Stimulated activated CD8-positive, alpha-beta memory T cell treated with anti-CD3 and anti-CD28 coated beads, Interleukin-15, amount 100 ng/mL, for 1 hour (primary cell): ENCODE data around the gene SPPL2C.

Experiments
- DNase-seq: peaks from one replicate; pipeline ENCODE4 v3.0.0-alpha.2; 2020; ENCODE audit warnings: low read depth

The SPPL2C gene

GRCh38 chr17:45844695-45845375 is at the start of gene SPPL2C:
SPPL2C (plus strand) TSS chr17:45844881; CDS start chr17:45844907, 26 bp downstream.
- DNase-seq, result no peak

DNA sequence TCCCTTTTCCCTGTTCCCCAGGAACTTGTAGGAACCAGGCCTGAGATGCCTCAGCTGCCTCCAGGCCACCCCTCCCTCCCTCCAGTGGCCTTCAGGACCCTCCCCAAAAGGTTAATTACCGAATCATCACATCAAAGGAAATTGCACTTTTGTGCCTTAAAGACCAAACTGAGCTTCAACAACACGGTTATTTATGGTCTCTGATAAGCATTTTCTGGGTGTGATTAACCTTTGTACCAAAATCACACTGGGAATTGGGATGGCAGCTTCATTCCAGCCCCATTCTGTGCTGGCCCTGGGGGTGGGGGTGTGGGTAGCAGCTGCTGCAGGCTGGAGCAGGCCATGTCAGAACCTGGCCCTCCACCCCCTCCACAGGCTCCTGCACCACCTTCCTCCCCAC is 43.9 kb upstream of the SPPL2C start:
- DNase-seq, result no peak

DNA sequence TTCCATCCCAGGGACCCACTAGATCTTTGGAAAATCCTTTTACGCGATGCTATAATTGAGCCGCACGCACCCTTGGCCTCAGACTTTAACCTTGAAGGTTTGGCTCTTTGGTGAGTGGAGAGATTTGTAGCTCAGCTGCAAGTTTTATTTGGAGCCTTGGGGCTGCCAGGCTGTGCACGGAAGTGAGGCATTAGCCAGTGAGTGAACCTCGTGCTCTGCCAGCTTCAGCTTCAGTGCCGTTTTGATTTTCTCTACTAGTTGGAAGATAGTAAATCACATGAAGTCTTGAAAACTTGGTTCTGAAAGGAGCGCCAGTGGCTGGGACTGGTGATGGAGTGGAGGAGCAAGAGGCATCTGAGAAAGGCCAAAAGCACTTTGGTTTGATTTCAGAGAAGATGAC is 43.3 kb upstream of the SPPL2C start:
- DNase-seq, result no peak

DNA sequence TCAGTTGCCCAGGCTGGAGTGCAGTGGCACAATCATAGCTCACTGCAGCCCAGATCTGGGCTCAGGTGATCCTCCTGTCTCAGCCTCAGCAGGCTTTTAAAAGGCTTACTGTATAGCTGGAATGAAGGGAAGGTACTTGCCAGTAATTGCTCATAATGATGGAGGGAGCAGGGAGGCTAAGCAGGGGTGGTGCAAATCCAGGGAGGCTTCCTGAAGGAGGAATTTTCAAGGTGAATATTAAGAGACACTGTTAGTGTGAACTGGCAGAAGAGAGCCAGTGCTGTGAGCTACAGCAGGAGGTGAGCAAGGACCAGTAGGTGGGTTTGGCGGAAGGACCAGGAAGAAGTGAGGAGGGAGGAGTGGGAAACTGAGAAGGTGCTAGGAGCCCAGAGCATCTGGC is 35.8 kb upstream of the SPPL2C start:
- DNase-seq, result no peak

GRCh38 chr17:45809499-45809898 is 35.2 kb upstream of the SPPL2C start:
- no peak for DNase-seq

DNA sequence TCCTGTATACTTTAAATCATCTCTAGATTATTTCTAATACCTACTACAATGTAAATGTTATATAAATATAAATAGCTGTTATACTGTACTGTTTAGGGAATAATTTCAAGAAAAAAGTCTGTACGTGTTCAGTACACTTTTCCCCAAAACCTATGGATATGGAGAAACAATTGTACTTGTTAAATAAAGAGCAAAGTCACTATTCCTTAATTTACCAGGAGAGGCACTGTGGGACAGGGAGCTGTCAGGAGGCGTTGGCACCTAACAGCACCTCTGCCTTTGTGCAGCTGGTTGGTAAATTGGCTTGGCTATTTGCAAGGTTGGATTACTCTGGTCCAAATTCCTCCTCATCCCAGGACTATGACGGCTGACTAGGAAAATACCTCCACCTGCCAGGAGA is 32.6 kb upstream of the SPPL2C start:
- no peak for DNase-seq

DNA sequence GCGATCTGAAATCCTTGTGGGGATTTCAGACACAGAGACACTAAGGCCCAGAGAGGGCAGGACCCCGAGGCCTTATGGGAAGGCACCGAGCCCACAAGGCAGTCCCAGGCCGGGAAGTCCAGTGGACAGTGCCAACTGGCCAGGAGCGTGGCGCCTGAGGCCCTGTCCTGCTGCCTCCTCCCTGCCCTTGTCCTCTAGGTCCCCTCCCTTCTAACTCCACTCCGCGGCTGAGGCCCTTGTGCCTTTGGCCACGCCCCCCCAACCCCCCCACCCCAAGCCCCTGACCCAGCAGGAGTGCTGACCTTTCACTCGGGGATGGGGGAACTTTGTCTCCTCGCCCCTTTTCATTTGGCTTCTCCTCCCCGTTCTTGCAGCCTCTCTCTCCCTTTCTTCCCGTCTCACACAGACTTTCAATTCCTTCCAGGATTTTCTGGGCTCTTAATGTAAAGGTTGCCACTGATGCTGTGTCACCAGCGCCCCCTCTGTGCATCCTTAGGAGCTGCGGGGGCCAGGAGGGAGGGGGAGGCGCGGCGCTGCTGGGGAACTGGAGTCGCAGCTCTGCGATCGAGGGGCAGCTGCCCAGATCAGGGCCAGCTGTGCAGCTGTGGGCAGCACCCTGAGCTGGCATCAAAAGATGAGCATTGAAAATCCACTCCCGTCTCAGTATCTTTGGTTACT is 31.5 kb upstream of the SPPL2C start:
- no peak for DNase-seq

- no peak for DNase-seq
These were observed 29.8 kb upstream of the SPPL2C start for GRCh38 chr17:45814622-45815606.

DNA sequence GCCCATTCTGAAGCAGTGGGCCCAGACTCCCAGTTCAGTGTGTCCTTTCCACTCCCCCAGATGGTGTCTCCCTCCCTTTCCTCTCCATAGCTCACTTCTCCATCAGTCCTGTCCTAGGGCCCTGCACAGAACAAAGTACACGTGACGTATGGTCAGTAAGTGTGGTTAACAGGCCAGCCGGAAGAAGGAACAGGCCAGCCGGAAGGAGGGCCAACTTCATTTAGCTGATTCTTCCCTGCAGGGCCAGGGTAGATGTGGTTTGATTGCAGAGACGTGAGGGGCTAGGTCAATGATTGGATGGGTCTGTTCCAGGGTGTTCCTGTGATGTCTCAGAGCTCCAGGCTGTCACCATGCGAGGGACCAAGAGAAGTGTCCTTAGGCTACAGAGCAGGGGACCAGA is 28.9 kb upstream of the SPPL2C start:
- DNase-seq, result no peak

DNA sequence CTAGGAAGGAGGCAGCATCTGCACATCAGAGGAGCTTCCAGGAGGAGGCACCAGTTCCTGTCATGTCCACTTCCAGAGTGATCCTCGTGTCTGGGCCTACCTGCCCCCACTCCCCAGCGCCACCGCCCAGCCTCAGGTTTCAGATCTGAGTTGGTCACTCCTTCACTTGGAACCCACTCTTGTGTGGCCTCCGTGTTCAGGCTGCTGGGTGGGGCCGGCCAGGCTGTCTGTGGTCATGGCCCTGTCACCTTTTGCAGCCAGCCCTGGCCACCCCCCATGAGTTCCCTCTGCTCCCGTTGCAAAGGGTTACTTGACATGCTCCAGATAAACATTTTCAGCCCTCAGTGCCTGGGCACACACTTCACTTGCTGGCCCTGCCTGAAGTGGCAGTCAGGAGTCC is 26.6 kb upstream of the SPPL2C start:
- no peak for DNase-seq

- DNase-seq, result no peak
These were observed 26.0 kb upstream of the SPPL2C start for GRCh38 chr17:45818699-45819098.

DNA sequence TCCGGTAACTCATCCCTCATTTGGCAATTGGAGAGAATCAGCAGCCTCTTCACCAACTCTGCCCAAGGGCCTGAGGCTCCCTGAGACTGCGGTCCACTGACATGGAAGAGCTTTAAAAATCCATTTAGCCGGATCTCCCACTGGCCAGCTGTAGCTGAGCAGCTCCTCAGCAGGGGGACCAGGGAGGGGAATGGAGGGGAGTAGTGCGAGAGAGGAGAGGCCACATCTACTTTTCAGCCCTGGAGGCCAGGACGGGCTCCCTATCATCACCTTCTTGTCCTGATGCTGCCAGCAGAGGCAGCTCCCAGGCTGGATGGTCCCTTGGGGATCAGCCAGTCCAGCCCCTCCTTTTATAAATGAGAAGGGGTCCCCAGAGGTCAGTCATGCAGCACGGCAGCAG is 25.0 kb upstream of the SPPL2C start:
- DNase-seq, result no peak

GRCh38 chr17:45820052-45820780 is 24.5 kb upstream of the SPPL2C start:
- DNase-seq, result no peak

GRCh38 chr17:45821147-45821546 is 23.5 kb upstream of the SPPL2C start:
- no peak for DNase-seq

GRCh38 chr17:45823598-45823997 is 21.1 kb upstream of the SPPL2C start:
- no peak for DNase-seq

DNA sequence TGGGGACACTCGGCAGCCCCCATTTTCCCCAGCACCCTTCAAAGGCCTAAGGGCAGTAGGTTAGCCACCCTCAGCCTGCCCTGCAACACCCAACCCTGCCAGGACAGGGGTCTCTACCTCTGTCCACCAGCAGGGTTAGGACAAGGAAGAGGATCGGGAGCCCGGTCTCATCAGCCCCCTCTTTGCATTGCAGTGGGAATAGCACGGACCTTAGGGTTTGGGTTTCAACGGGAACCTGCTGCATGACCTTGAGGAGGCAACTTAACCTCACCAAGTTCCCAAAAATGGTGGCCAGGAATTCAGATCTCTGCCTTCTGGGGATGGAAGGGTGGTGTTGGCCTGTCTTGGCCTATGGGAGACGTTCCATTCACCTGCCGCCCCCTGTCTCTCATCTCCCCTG is 20.2 kb upstream of the SPPL2C start:
- DNase-seq, result no peak

- DNase-seq, result no peak
These were observed 19.7 kb upstream of the SPPL2C start for GRCh38 chr17:45824901-45825492.

DNA sequence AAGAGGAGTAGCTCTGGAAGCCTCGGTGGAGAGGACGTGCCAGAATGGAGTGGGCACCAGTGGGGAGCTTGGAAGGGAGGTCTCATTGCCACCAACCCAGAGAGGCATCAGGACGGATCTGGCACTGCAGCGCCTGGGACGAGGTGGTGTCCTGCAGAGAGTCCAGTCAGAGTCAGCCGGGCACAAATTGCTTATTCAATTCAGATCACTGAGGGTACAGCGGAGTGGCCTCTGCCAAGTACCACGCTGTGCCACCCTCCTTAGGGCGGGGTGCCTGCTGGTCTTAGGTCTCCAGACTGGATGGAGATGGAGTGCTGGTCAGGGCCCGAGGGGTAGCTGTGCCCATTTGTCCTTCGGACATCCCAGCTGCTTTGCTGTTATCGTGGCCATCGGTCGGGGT is 18.9 kb upstream of the SPPL2C start:
- DNase-seq, result no peak

GRCh38 chr17:45826919-45827588 is 17.6 kb upstream of the SPPL2C start:
- no peak for DNase-seq

DNA sequence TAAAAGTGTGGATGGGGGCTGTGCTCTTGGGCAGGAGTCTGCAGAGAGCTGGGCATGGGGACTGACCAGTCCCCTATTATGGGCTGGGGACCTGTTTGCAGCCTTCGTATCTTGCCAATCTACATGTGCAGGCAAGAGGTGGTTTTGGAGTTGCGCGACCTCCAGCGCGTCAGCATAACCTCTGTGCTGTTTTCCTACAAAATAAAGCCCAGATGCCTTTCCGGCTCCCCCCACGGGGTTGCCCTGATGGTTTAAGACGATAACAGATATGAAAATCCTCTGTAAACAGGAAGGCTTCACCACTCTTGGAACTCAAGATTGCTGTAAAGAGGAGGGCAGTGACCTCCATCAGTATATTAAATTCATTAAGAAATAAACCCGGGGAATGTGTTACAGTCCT is 16.5 kb upstream of the SPPL2C start:
- DNase-seq, result no peak

GRCh38 chr17:45828582-45829133 is 16.0 kb upstream of the SPPL2C start:
- DNase-seq, result no peak
